Mesenchymal stem cell (in vitro differentiated cells and primary cell): ENCODE data around the gene ZNF385C.

Experiments used
- DNase-seq: peaks from one replicate; pipeline ENCODE4 v3.0.0-alpha.2; 2013
- H2AFZ ChIP-seq: one replicate; pipeline ENCODE4 v1.6.1; 2013; ENCODE audit warnings: low read depth, mild to moderate bottlenecking, control low read depth, inconsistent platforms, low read length, moderate library complexity
- H2AK5ac ChIP-seq: 2 replicates; pipeline ENCODE4 v1.6.1; 2013; ENCODE audit warnings: low read length, moderate library complexity, mild to moderate bottlenecking, inconsistent platforms; ENCODE audit not compliant: severe bottlenecking
- H2BK120ac ChIP-seq: one replicate; pipeline ENCODE4 v1.6.1; 2013; ENCODE audit warnings: low read depth, mild to moderate bottlenecking, inconsistent platforms, low read length, moderate library complexity
- H2BK12ac ChIP-seq, 2 experiments: one replicate each; pipeline ENCODE4 v1.6.1; 2013; ENCODE audit warnings: inconsistent platforms in 2 of 2, low read length in 2 of 2, mild to moderate bottlenecking in 2 of 2, moderate library complexity in 2 of 2, control low read depth in 1 of 2
- H2BK15ac ChIP-seq: one replicate; pipeline ENCODE4 v1.6.1; 2013; ENCODE audit warnings: mild to moderate bottlenecking, low read depth, inconsistent platforms; ENCODE audit not compliant: poor library complexity, severe bottlenecking
- H2BK5ac ChIP-seq: 2 replicates; pipeline ENCODE4 v1.6.1; 2013; ENCODE audit warnings: low read depth, mild to moderate bottlenecking, low read length, control low read depth, inconsistent platforms; ENCODE audit not compliant: poor library complexity, severe bottlenecking
- H3K14ac ChIP-seq, 2 experiments: one replicate each; pipeline ENCODE4 v1.6.1; 2013; ENCODE audit warnings: inconsistent platforms in 2 of 2, low read length in 2 of 2, control low read depth in 1 of 2, mild to moderate bottlenecking in 1 of 2, moderate library complexity in 1 of 2
- H3K18ac ChIP-seq, 2 experiments: one replicate each; pipeline ENCODE4 v1.6.1; 2013; ENCODE audit warnings: inconsistent platforms in 2 of 2, low read length in 2 of 2, control low read depth in 1 of 2, low read depth in 1 of 2, mild to moderate bottlenecking in 1 of 2
- H3K23ac ChIP-seq, 2 experiments: one replicate each; pipeline ENCODE4 v1.6.1; 2013; ENCODE audit warnings: inconsistent platforms in 2 of 2, low read length in 2 of 2, mild to moderate bottlenecking in 2 of 2, moderate library complexity in 2 of 2, control low read depth in 1 of 2
- H3K27ac ChIP-seq: 2 replicates; pipeline ENCODE4 v1.5.1; 2013; ENCODE audit warnings: mild to moderate bottlenecking, moderate library complexity, low read length, control low read depth, inconsistent platforms; ENCODE audit not compliant: poor library complexity, severe bottlenecking
- H3K27me3 ChIP-seq, 2 experiments: 2 replicates each; pipeline versions ENCODE4 v1.6.1 to v1.7.0; 2013; ENCODE audit warnings: low read length in 2 of 2, mild to moderate bottlenecking in 2 of 2, moderate library complexity in 2 of 2, control low read depth in 1 of 2, inconsistent platforms in 1 of 2; ENCODE audit not compliant: control insufficient read depth in 1 of 2, insufficient read depth in 1 of 2
- H3K36me3 ChIP-seq, 2 experiments: 2 replicates each; pipeline versions ENCODE4 v1.6.1 to v1.7.0; 2013; ENCODE audit warnings: low read length in 2 of 2, control low read depth in 1 of 2, inconsistent platforms in 1 of 2, low read depth in 1 of 2, mild to moderate bottlenecking in 1 of 2; ENCODE audit not compliant: insufficient read depth in 2 of 2, control insufficient read depth in 1 of 2
- H3K4ac ChIP-seq, 2 experiments: one replicate each; pipeline ENCODE4 v1.6.1; 2013; ENCODE audit warnings: inconsistent platforms in 2 of 2, low read length in 2 of 2, mild to moderate bottlenecking in 2 of 2, moderate library complexity in 2 of 2, control low read depth in 1 of 2, low read depth in 1 of 2
- H3K4me1 ChIP-seq: 2 replicates; pipeline ENCODE4 v1.6.1; 2013; ENCODE audit warnings: low read depth, low read length, control low read depth; ENCODE audit not compliant: control insufficient read depth, insufficient read depth
- H3K4me2 ChIP-seq: 2 replicates; pipeline ENCODE4 v1.6.1; 2013; ENCODE audit warnings: low read length, mild to moderate bottlenecking, inconsistent platforms; ENCODE audit not compliant: poor library complexity, severe bottlenecking
- H3K4me3 ChIP-seq, 2 experiments: 2 replicates each; pipeline versions ENCODE4 v1.5.1 to v1.7.0; 2013; ENCODE audit warnings: low read length in 2 of 2, mild to moderate bottlenecking in 2 of 2, control low read depth in 1 of 2, low read depth in 1 of 2; ENCODE audit not compliant: insufficient read depth in 1 of 2
- H3K79me1 ChIP-seq: replicated peaks from 2 replicates; pipeline ENCODE4 v1.6.1; 2013; ENCODE audit warnings: mild to moderate bottlenecking, control low read depth, low read length, inconsistent platforms; ENCODE audit not compliant: poor library complexity, severe bottlenecking
- H3K9ac ChIP-seq: 2 replicates; pipeline ENCODE4 v1.7.0; 2013; ENCODE audit warnings: mild to moderate bottlenecking, low read length, moderate library complexity
- H3K9me3 ChIP-seq: 2 replicates; pipeline ENCODE4 v1.7.0; 2013; ENCODE audit warnings: mild to moderate bottlenecking, low read length; ENCODE audit not compliant: control insufficient read depth
- H4K8ac ChIP-seq: one replicate; pipeline ENCODE4 v1.6.1; 2013; ENCODE audit warnings: inconsistent platforms, mild to moderate bottlenecking, low read length, moderate library complexity
- H4K91ac ChIP-seq: one replicate; pipeline ENCODE4 v1.6.1; 2013; ENCODE audit warnings: mild to moderate bottlenecking, low read length, inconsistent platforms
- WGBS: methylation state at CpG from one replicate; pipeline ENCODE4 v1.1.7; 2013; ENCODE audit warnings: mixed read lengths; 5-methylcytosine and 5-hydroxymethylcytosine counted together

Gene ZNF385C

DNA sequence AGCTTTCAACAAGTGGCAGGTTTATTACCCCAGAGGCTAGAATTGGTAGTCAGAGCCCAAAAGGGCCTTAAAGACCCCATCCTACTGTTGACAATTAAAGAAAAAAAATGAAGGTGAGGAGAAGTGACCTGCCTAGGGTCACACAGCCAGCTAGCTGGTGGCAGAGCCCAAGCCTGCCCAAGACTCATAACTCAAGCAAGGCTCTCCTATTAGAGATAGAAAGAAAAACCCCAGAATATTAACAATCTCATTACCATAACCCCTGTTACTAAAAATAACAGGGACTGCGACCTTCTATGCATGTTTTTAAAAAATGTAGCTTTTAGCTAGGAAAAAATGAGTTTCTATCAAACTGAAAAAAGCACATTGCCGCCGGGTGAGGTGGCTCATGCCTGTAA is 38.4 kb upstream of the ZNF385C start:
- H2BK15ac ChIP-seq: no peak overlapping the region

DNA sequence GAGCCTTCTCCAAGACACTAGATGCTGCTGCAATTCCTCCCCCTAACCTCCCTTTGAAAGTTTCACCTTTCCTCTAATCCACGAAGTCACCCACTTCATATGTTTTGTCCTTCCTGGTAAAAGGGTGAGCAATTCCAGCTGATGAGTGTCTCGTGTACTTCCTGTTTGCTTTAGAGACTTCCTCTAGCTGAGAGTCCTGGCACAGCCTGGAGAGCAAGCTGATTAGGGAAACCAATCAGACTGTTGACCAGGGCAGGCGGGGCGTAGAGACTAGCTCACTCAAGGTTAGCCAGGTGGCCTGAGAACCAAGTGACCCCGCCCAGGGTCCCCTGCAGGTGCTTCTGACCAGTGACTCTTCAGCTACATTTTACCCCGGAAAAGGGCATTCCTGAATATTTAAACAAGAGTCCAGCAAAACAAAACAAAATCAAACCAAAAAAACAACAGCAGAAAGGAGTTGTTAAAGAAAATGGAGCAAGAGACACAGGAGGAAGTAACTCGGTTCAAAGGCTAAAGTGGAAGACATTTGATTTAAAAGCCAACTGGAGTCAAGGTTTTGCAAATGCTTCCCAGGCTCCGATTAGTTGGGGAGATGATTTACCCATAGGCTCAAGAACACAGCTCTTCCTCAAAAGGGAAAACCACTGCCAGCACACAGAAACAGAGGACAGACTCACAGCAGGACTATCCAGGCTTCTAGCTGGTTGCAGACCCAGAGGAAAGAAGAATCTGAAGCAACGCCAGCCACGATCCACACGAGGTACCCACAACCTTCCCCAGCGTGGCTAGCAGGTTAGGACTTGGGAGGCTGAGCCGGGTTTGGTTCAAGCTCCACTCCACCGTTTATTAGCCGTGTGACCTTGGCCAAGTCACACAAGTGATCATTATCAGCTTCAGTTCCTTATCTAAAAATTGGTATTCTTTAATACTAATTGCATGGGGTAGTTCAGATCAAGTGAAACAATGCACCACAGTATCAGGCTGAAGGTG is 37.7 kb upstream of the ZNF385C start:
- no peak overlapping the region for H2BK15ac ChIP-seq
- H2BK12ac ChIP-seq: peak overlapping the region; percentile 82 to 97
- no peaks in the 10 kb centered on the region for H3K9me3 ChIP-seq
- H2AK5ac ChIP-seq: peak overlapping the region; percentile 23
- H3K18ac ChIP-seq: peak overlapping the region; percentile 79 to 94
- H3K4me1 ChIP-seq: peaks cover 42% of the 10 kb centered on the region
- H3K14ac ChIP-seq: no peak overlapping the region
- peak overlapping the region in 1 of 2 experiments; percentile 79 for H3K4ac ChIP-seq
- peak; percentile 88 for DNase-seq
- peak overlapping the region in 1 of 2 experiments; percentile 2 for H3K4me3 ChIP-seq
- H4K8ac ChIP-seq: peak overlapping the region; percentile 87
- peaks cover 17 to 27% of the 10 kb centered on the region in 2 experiments for H3K36me3 ChIP-seq
- H2AFZ ChIP-seq: no peak overlapping the region
- H4K91ac ChIP-seq: peak overlapping the region; percentile 91
- H3K27me3 ChIP-seq: no peaks in the 10 kb centered on the region
- H3K4me2 ChIP-seq: no peak overlapping the region
- H3K9ac ChIP-seq: peak overlapping the region; percentile 23
- H2BK5ac ChIP-seq: no peak overlapping the region
- peak overlapping the region in 1 of 2 experiments; percentile 66 for H3K23ac ChIP-seq
- peak overlapping the region; percentile 52 for H3K27ac ChIP-seq
- H2BK120ac ChIP-seq: no peak overlapping the region
- H3K79me1 ChIP-seq: peaks cover 13% of the 10 kb centered on the region
- 50% methylated on average over 12 of the region's 15 CpGs for WGBS

More for the DNA sequence above, 38.4 kb upstream of the ZNF385C start:
- H3K4ac ChIP-seq: no peak overlapping the region
- H3K4me2 ChIP-seq: no peak overlapping the region
- no peak overlapping the region for H2AK5ac ChIP-seq
- H3K9ac ChIP-seq: no peak overlapping the region
- H4K91ac ChIP-seq: no peak overlapping the region
- WGBS: 92% methylated on average over 3 of the region's 3 CpGs
- H3K4me1 ChIP-seq: peaks cover 45% of the 10 kb centered on the region
- H2BK12ac ChIP-seq: peak overlapping the region; percentile 82 to 97
- no peaks in the 10 kb centered on the region for H3K9me3 ChIP-seq
- no peak overlapping the region for H2BK120ac ChIP-seq
- H3K4me3 ChIP-seq: no peak overlapping the region
- no peak overlapping the region for H3K23ac ChIP-seq
- no peak overlapping the region for H2AFZ ChIP-seq
- H3K27me3 ChIP-seq: no peaks in the 10 kb centered on the region
- no peak for DNase-seq
- no peak overlapping the region for H4K8ac ChIP-seq
- no peak overlapping the region for H2BK5ac ChIP-seq
- peaks cover 22 to 34% of the 10 kb centered on the region in 2 experiments for H3K36me3 ChIP-seq
- peak overlapping the region in 1 of 2 experiments; percentile 94 for H3K18ac ChIP-seq
- H3K14ac ChIP-seq: no peak overlapping the region
- no peak overlapping the region for H3K27ac ChIP-seq
- H3K79me1 ChIP-seq: peaks cover 12% of the 10 kb centered on the region

DNA sequence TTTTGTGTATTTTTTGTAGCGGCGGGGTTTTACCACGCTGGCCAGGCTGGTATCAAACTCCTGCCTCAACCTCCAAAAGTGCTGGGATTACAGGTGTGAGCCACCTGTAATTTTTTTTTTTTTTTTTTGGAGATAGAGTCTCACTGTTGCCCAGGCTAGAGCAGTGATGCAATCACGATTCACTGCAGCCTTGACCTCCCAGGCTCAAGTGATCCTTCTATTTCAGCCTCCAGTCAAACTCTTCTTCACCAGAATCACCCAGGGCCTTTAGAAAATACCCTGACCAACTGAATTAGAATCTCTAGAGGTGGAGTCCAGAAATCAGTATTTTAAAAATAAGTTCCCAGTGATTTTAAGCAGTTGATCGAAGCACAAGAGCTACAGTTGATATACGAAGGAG is 36.9 kb upstream of the ZNF385C start:
- Histone ChIP-seq H3K27ac (peak overlapping the region; percentile 52), H3K23ac (no peak overlapping the region), H2BK12ac (no peak overlapping the region), H2BK120ac (no peak overlapping the region), H4K91ac (peak overlapping the region; percentile 31), H2BK5ac (no peak overlapping the region), H3K9ac (peak overlapping the region; percentile 5), H2BK15ac (no peak overlapping the region), H2AK5ac (no peak overlapping the region), H3K4ac (peak overlapping the region in 1 of 2 experiments; percentile 71), H4K8ac (peak overlapping the region; percentile 60), H3K4me3 (peak overlapping the region in 1 of 2 experiments; percentile 2), H3K36me3 (peaks cover 17 to 35% of the 10 kb centered on the region in 2 experiments), H3K14ac (no peak overlapping the region), H2AFZ (no peak overlapping the region), H3K79me1 (peaks cover 17% of the 10 kb centered on the region), H3K9me3 (no peaks in the 10 kb centered on the region), H3K27me3 (no peaks in the 10 kb centered on the region), H3K4me1 (peaks cover 42% of the 10 kb centered on the region), H3K4me2 (no peak overlapping the region), H3K18ac (no peak overlapping the region)
- 95% methylated on average over 5 of the region's 6 CpGs for WGBS
- DNase-seq: no peak

DNA sequence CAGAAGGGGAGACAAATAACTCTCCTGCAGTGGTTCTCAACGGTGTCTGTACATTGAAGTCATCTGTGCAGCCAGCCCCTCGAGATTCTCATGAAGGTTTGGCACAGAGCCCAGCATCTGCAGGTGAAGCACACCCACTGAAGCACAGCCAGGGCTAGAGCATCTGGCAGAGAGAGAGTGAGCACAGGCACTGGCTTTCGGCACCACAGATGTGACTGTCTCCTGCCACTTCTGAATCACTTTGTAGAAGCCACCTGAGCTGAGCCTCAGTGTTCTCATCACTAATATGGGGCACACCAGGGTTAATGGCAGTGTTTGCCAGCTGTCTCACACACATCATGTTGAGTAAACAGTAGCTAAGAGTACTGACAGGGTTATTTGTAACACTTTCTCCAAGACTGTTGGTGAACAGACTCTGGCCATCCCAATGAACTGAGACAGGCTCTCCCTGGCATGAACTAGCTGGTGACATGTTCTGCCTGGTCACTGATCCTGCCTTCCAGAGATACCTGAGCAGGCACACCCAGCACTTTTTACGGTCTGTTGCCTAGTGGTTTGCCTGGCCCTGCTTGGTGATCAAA is 35.3 kb upstream of the ZNF385C start:
- peak overlapping the region; percentile 57 for H2AK5ac ChIP-seq
- H4K8ac ChIP-seq: peak overlapping the region; percentile 10
- H3K4me2 ChIP-seq: no peak overlapping the region

More for the DNA sequence above, 35.3 kb upstream of the ZNF385C start:
- Histone ChIP-seq H2BK15ac (peak overlapping the region; percentile 29), H3K4ac (peak overlapping the region; percentile 2 to 64), H3K9me3 (no peaks in the 10 kb centered on the region), H2AFZ (no peak overlapping the region), H3K23ac (peak overlapping the region in 1 of 2 experiments; percentile 91), H3K27ac (peak overlapping the region; percentile 72), H3K4me1 (peaks cover 30% of the 10 kb centered on the region), H4K91ac (peak overlapping the region; percentile 14), H2BK5ac (no peak overlapping the region), H3K14ac (peak overlapping the region in 1 of 2 experiments; percentile 63), H2BK120ac (no peak overlapping the region), H3K79me1 (peaks cover 28% of the 10 kb centered on the region), H3K18ac (peak overlapping the region; percentile 35 to 80), H3K36me3 (peaks cover 23 to 48% of the 10 kb centered on the region in 2 experiments), H3K9ac (peak overlapping the region; percentile 19), H2BK12ac (peak overlapping the region; percentile 4 to 70), H3K4me3 (peak overlapping the region in 1 of 2 experiments; percentile 51), H3K27me3 (no peaks in the 10 kb centered on the region)
- WGBS: 78% methylated on average over 4 of the region's 4 CpGs
- DNase-seq: no peak
